Thyroid gland (tissue), 4 donors: Measurements from ENCODE around the gene DRD1.

Experiments
- POLR2A ChIP-seq, 2 donors: fragments of 450-650 bp; IDR thresholded peaks; one replicate each; pipeline ENCODE4 v1.6.1; 2017; ENCODE audit warnings: antibody characterized with exemption in 2 of 2, mild to moderate bottlenecking in 2 of 2, moderate library complexity in 1 of 2
- TF ChIP-seq, protein P1 (sequence below), 6 experiments: fragments of 200-600 bp in 3 of 6; fragments of 450-650 bp in 3 of 6; sonication (generic) in 3 of 6; IDR thresholded peaks; one replicate each; pipeline ENCODE4 v1.5.1; 2016 to 2019; ENCODE audit warnings: antibody characterized with exemption in 6 of 6, mild to moderate bottlenecking in 2 of 6, inconsistent platforms in 1 of 6, moderate library complexity in 1 of 6

GRCh38 chr5:175392236-175392635 is 51.7 kb downstream of the DRD1 start:
- TF ChIP-seq, protein P1, sequence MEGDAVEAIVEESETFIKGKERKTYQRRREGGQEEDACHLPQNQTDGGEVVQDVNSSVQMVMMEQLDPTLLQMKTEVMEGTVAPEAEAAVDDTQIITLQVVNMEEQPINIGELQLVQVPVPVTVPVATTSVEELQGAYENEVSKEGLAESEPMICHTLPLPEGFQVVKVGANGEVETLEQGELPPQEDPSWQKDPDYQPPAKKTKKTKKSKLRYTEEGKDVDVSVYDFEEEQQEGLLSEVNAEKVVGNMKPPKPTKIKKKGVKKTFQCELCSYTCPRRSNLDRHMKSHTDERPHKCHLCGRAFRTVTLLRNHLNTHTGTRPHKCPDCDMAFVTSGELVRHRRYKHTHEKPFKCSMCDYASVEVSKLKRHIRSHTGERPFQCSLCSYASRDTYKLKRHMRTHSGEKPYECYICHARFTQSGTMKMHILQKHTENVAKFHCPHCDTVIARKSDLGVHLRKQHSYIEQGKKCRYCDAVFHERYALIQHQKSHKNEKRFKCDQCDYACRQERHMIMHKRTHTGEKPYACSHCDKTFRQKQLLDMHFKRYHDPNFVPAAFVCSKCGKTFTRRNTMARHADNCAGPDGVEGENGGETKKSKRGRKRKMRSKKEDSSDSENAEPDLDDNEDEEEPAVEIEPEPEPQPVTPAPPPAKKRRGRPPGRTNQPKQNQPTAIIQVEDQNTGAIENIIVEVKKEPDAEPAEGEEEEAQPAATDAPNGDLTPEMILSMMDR (IDR thresholded peaks at IDR 0.05) = no peak
- no peak for TF ChIP-seq POLR2A (IDR thresholded peaks at IDR 0.05)
